HL-60 (cell line): ENCODE results near the gene DOK7.
"Not testable (repeated sequence)": the region's sequence is repeated elsewhere in the genome, so short reads cannot be mapped to it uniquely, and the experiment has no call there.

Experiments
- DNase-seq, 2 experiments: peaks; one replicate each; pipeline ENCODE4 v3.0.0-alpha.2; 2010 to 2020; ENCODE audit warnings: low read depth in 1 of 2, low spot score in 1 of 2
- H3K27ac ChIP-seq: fragments of 250-450 bp; sonication (Bioruptor Pico); replicated peaks from 2 replicates; pipeline ENCODE4 v1.5.1; 2020; ENCODE audit warnings: mild to moderate bottlenecking, moderate library complexity
- H3K27me3 ChIP-seq: fragments of 250-450 bp; sonication (Bioruptor Pico); 2 replicates; pipeline ENCODE4 v1.5.1; 2021; ENCODE audit warnings: mild to moderate bottlenecking, moderate library complexity; ENCODE audit not compliant: insufficient read depth, poor library complexity, severe bottlenecking
- H3K4me3 ChIP-seq: replicated peaks from 2 replicates; pipeline ENCODE4 v1.5.1; 2011; ENCODE audit warnings: mild to moderate bottlenecking, control low read depth, low read length; ENCODE audit not compliant: insufficient read depth
- CTCF ChIP-seq: IDR thresholded peaks from one replicate; pipeline ENCODE4 v1.5.1; 2011; ENCODE audit warnings: low read length, control low read depth, inconsistent platforms; ENCODE audit not compliant: insufficient read depth
- GABPA ChIP-seq: IDR thresholded peaks from 2 replicates; pipeline ENCODE4 v1.6.1; 2012; ENCODE audit warnings: low read depth
- POLR2AphosphoS5 ChIP-seq: IDR thresholded peaks from 2 replicates; pipeline ENCODE4 v1.6.1; 2012; ENCODE audit warnings: low read depth
- REST ChIP-seq: IDR thresholded peaks from 2 replicates; pipeline ENCODE4 v1.6.1; 2012; ENCODE audit warnings: low read depth; ENCODE audit not compliant: insufficient replicate concordance
- SPI1 ChIP-seq: IDR thresholded peaks from 2 replicates; pipeline ENCODE4 v1.6.1; 2012; ENCODE audit warnings: low read depth, mild to moderate bottlenecking, borderline replicate concordance

Gene DOK7

GRCh38 chr4:3510481-3510880 is 47.4 kb downstream of the DOK7 start:
- H3K4me3 ChIP-seq: no peak overlapping the region
- no peaks in the 10 kb centered on the region for H3K27me3 ChIP-seq
- DNase-seq: no peak
- TF ChIP-seq CTCF (no peak), GABPA (no peak), SPI1 (no peak)
- no peak overlapping the region for H3K27ac ChIP-seq

GRCh38 chr4:3511187-3511586 is 48.1 kb downstream of the DOK7 start:
- H3K4me3 ChIP-seq: no peak overlapping the region
- no peak overlapping the region for H3K27ac ChIP-seq
- TF ChIP-seq POLR2AphosphoS5 (no peak), GABPA (no peak), REST (no peak), CTCF (no peak), SPI1 (no peak)
- no peak for DNase-seq
- no peaks in the 10 kb centered on the region for H3K27me3 ChIP-seq

- not testable (repeated sequence) for H3K27ac ChIP-seq, H3K27me3 ChIP-seq, H3K4me3 ChIP-seq, DNase-seq
These were observed 48.5 kb downstream of the DOK7 start for GRCh38 chr4:3511601-3512000.

- no peaks in the 10 kb centered on the region for H3K27me3 ChIP-seq
- H3K27ac ChIP-seq: no peak overlapping the region
- DNase-seq: no peak
- TF ChIP-seq CTCF: no peak
- TF ChIP-seq GABPA: no peak
- TF ChIP-seq REST: no peak
- no peak for TF ChIP-seq POLR2AphosphoS5
- no peak for TF ChIP-seq SPI1
- no peak overlapping the region for H3K4me3 ChIP-seq
These were observed 49.2 kb downstream of the DOK7 start for GRCh38 chr4:3512279-3512678.
